HG03064 (cell line): Measurements from ENCODE around the gene KCNQ1.

ENCODE experiments used
- ATAC-seq: cut with Tn5 transposase; IDR thresholded peaks from one replicate; pipeline ENCODE4 v1.9.1; 2021; ENCODE audit warnings: low read depth; ENCODE audit not compliant: unreplicated experiment

The KCNQ1 gene

GRCh38 chr11:2835296-2835695, 390.5 kb downstream of the KCNQ1 start:
- ATAC-seq: no peak

- ATAC-seq: no peak
Measured at GRCh38 chr11:2835751-2836150, 390.9 kb downstream of the KCNQ1 start.

GRCh38 chr11:2836315-2837095, 391.7 kb downstream of the KCNQ1 start:
- ATAC-seq: no peak

GRCh38 chr11:2837096-2837601, 392.3 kb downstream of the KCNQ1 start:
- no peak for ATAC-seq

- ATAC-seq: no peak
Measured at GRCh38 chr11:2837651-2838050, 392.8 kb downstream of the KCNQ1 start.

- ATAC-seq: no peak
Measured at GRCh38 chr11:2838091-2838490, 393.3 kb downstream of the KCNQ1 start.

GRCh38 chr11:2838676-2839294, 394.0 kb downstream of the KCNQ1 start:
- no peak for ATAC-seq

- ATAC-seq: no peak
Measured at GRCh38 chr11:2839395-2839943, 394.7 kb downstream of the KCNQ1 start.

GRCh38 chr11:2841411-2842190, 396.8 kb downstream of the KCNQ1 start:
- no peak for ATAC-seq

GRCh38 chr11:2842876-2843275, 398.1 kb downstream of the KCNQ1 start:
- ATAC-seq: no peak

GRCh38 chr11:2843551-2843950, 398.7 kb downstream of the KCNQ1 start:
- ATAC-seq: no peak

- no peak for ATAC-seq
Measured at GRCh38 chr11:2844116-2844842, 399.5 kb downstream of the KCNQ1 start.

- ATAC-seq: no peak
Measured at GRCh38 chr11:2844996-2845395, 400.2 kb downstream of the KCNQ1 start.

- no peak for ATAC-seq
Measured at GRCh38 chr11:2846056-2846455, 401.2 kb downstream of the KCNQ1 start.

- ATAC-seq: no peak
Measured at GRCh38 chr11:2846470-2846869, 401.7 kb downstream of the KCNQ1 start.

- ATAC-seq: no peak
Measured at GRCh38 chr11:2847561-2847960, 402.8 kb downstream of the KCNQ1 start.

GRCh38 chr11:2848497-2848896, 403.7 kb downstream of the KCNQ1 start:
- no peak for ATAC-seq

- no peak for ATAC-seq
Measured at GRCh38 chr11:2849994-2850770, 405.4 kb downstream of the KCNQ1 start.

GRCh38 chr11:2853401-2853800, 408.6 kb downstream of the KCNQ1 start:
- ATAC-seq: no peak
